Right lobe of liver (tissue), 4 donors: ENCODE measurements around the gene ARG2.

Source experiments
- POLR2A ChIP-seq: fragments of 450-650 bp; IDR thresholded peaks from one replicate; pipeline ENCODE4 v1.6.1; 2017; ENCODE audit warnings: antibody characterized with exemption, mild to moderate bottlenecking
- TF ChIP-seq, protein P1 (sequence below), 4 donors: fragments of 200-600 bp in 3 of 4; fragments of 450-650 bp in 1 of 4; IDR thresholded peaks; one replicate each; pipeline versions ENCODE4 v1.5.1 to v1.8.0; 2016 to 2022; ENCODE audit warnings: antibody characterized with exemption in 4 of 4, mild to moderate bottlenecking in 2 of 4
- donor health status: DM: no; HTN: no; CAD: no.
- donor health status: DM: no; HTN: no; CAD: no.
- donor health status: DM: no; HTN: yes; CAD: no.

DNA sequence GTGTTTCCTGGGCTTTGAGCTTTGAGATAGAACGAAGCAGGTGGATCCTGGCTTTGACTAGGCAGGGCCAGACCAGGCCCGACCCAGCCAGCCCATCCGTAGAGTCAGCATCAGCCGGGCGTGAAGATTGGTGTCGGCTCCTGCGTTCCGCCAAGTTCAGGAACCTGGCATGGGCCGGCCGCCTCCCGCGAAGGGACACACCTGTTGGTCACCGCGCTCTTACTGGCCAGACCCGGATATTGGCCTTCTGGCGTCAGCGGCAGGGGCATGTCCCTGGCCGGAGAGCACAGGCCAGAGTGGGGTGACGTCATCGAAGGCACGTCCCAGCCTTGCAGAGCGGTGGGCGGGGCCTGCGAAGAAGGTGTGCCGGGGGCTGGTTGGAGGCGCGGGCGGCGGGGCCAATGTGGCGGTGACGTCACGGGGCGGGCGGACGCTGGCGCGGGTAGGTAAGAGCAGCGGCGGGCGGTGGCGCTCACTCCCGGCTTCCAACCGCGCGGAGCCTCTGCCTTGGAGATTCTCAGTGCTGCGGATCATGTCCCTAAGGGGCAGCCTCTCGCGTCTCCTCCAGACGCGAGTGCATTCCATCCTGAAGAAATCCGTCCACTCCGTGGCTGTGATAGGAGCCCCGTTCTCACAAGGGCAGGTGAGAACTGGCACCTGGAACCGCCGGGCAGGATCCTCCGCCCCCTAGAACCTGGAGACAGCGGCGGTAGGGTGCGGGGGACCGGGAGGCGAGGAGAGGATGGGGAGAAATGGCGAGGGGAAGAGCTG, at the start of gene ARG2:
- TF ChIP-seq POLR2A, result peak; percentile 74
- TF ChIP-seq, protein P1, sequence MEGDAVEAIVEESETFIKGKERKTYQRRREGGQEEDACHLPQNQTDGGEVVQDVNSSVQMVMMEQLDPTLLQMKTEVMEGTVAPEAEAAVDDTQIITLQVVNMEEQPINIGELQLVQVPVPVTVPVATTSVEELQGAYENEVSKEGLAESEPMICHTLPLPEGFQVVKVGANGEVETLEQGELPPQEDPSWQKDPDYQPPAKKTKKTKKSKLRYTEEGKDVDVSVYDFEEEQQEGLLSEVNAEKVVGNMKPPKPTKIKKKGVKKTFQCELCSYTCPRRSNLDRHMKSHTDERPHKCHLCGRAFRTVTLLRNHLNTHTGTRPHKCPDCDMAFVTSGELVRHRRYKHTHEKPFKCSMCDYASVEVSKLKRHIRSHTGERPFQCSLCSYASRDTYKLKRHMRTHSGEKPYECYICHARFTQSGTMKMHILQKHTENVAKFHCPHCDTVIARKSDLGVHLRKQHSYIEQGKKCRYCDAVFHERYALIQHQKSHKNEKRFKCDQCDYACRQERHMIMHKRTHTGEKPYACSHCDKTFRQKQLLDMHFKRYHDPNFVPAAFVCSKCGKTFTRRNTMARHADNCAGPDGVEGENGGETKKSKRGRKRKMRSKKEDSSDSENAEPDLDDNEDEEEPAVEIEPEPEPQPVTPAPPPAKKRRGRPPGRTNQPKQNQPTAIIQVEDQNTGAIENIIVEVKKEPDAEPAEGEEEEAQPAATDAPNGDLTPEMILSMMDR (IDR thresholded peaks at IDR 0.05), result peak in 3 of 4 donors; percentile 15 to 24 (median 15)
